Rectal smooth muscle tissue (tissue), 1 donor: Measurements from ENCODE around the gene SLC34A3.

Source experiments
- H3K27ac ChIP-seq: one replicate; pipeline ENCODE4 v1.7.0; 2013; ENCODE audit warnings: low read depth, low read length, inconsistent platforms
- H3K27me3 ChIP-seq: one replicate; pipeline ENCODE4 v1.7.0; 2013; ENCODE audit warnings: low read length; ENCODE audit not compliant: control insufficient read depth, insufficient read depth
- H3K36me3 ChIP-seq: one replicate; pipeline ENCODE4 v1.7.0; 2013; ENCODE audit warnings: low read length; ENCODE audit not compliant: control insufficient read depth, insufficient read depth
- H3K4me1 ChIP-seq: one replicate; pipeline ENCODE4 v1.7.0; 2013; ENCODE audit warnings: low read length; ENCODE audit not compliant: control insufficient read depth, insufficient read depth
- H3K4me3 ChIP-seq: one replicate; pipeline ENCODE4 v1.7.0; 2013; ENCODE audit warnings: low read length
- H3K9ac ChIP-seq: one replicate; pipeline ENCODE4 v1.7.0; 2013; ENCODE audit warnings: low read length

Gene SLC34A3

GRCh38 chr9:137278721-137279711 lies 48.3 kb downstream of the SLC34A3 start:
- H3K9ac ChIP-seq: no peak overlapping the region
- H3K27ac ChIP-seq: no peak overlapping the region
- peaks cover 4% of the 10 kb centered on the region for H3K36me3 ChIP-seq
- peak overlapping the region; percentile 72 for H3K4me3 ChIP-seq
- H3K4me1 ChIP-seq: peaks cover 5% of the 10 kb centered on the region
- H3K27me3 ChIP-seq: no peaks in the 10 kb centered on the region

DNA sequence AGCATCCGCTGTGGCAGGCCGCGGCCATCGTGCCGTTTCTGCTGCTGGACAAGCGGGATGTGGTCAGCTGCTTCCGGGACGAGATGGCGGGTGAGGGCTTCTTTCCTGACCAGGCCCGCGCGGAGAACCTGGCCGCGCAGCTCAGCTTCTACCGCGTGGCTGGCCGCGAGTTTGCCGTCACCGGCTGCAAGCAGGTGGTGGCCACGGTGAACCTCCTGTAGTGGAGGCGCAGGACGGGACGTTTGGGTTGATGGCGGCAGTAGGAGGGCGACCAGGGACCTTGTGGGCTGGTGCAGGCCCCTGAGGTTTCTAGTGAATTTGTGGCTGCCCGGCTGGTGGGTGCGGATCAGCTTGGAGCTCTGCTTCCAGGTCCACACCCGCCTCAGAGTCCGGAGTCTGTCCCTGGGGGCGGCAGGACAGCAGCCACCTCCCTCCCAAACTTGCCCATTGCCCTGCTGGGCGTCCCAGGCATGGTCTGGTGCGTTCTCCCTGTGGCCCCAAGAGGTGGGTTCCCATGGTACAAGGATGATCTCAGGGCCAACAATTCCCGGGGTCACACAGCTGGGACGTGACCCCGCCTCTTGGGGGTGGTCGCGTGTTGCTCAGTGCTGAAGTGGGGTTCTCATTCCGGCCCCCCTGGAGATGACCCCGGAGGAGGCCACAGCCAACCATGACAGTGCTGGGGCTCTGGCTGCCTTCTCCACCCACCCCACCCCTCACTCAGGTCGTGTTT lies 49.2 kb downstream of the SLC34A3 start:
- Histone ChIP-seq H3K4me3 (no peak overlapping the region), H3K27ac (no peak overlapping the region), H3K9ac (no peak overlapping the region), H3K4me1 (peaks cover 5% of the 10 kb centered on the region), H3K36me3 (peaks cover 3% of the 10 kb centered on the region), H3K27me3 (no peaks in the 10 kb centered on the region)

DNA sequence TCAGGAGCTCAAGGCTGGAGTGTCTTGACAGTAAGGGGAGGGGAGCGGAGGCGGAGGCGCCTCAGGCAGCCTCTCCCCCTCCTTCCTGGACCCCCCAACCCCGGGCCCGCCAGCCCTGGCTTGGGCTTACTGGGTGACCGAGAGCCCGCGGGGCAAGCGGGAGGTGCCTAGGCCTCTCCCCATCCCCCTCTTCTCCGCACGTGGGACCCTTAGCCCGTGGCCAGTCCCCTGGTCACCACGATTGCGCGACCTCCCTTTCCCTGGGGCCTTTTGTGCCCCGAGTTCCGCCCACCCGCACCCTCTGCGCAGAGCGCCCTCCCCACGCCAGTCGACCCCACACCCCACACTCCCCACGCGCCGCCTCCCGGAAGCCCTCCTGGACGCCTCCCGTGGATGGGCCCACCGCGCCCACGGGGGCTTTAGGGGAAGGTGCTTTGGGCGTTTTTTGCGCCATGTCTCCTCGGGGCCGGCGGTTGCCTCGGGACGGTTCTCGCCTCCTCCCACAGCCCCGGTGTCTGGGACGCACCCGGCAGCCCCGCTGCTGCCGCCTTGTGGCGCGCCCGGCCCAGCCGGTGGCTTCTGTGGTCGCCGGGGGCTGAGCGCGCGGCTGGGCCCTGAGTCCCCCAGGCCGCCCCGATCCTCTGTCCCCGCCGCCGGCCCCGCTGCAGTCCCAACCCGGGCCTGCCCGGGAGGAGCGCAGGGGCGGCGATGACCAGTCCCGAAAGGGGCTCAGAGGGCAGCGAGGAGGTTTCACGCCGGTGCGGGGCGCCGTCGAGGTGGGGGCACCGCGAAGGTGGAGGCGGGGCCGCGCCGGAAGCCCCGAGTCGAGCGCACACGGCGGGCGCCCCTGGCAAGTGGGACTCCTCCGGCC lies 50.0 kb downstream of the SLC34A3 start:
- Histone ChIP-seq H3K27me3 (no peaks in the 10 kb centered on the region), H3K4me1 (peaks cover 5% of the 10 kb centered on the region), H3K27ac (no peak overlapping the region), H3K4me3 (no peak overlapping the region), H3K9ac (no peak overlapping the region), H3K36me3 (peaks cover 3% of the 10 kb centered on the region)

DNA sequence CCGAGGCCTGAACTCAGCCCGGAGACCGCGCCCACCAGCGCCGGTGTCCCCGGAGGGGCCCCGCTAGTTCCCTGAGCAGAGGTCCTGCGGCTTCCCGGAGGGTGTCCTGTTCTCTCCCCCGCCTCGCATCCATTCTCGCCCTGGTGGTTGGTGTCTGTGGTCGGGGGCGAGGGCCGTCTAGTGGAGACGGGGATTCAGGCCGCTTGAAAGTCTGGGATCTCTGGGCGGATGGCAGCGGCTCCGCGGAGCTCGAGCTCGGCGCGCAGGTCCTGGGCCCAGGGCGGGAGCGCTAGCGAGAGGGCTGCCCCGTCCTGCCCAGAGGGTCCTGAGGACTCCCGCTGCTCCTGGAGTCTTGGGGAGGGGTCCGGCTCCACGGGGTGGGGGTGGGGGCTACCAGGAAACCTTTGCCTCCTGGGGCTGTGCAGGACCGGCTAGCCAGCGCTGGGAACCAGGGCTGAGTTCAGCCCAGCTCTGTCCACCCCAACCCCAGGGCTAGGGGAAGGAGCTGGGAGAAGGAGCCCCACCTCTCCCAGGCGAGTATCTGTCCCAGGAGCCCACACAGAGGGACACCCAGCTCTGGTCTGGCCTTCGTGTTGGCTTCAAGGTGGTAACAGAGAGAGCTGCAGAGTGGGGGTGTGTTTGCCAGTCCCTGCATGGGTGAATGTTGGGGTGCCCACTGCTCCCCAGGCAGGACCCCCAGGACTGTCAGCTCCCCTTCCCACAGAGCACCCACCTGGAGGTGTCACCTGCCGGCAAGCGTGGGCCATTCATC lies 50.8 kb downstream of the SLC34A3 start:
- H3K4me1 ChIP-seq: peaks cover 3% of the 10 kb centered on the region
- H3K27ac ChIP-seq: no peak overlapping the region
- H3K27me3 ChIP-seq: no peaks in the 10 kb centered on the region
- H3K9ac ChIP-seq: no peak overlapping the region
- H3K4me3 ChIP-seq: no peak overlapping the region
- peaks cover 3% of the 10 kb centered on the region for H3K36me3 ChIP-seq
